HG02870 (cell line): ENCODE data around the gene CHL1.
A peak's percentile ranks its signal among the peaks of the same experiment; 100 is the strongest.

Experiments
- ATAC-seq: cut with Tn5 transposase; IDR thresholded peaks from one replicate; pipeline ENCODE4 v1.9.1; 2021; ENCODE audit warnings: mild to moderate bottlenecking, moderate library complexity; ENCODE audit not compliant: unreplicated experiment

CHL1 gene

DNA sequence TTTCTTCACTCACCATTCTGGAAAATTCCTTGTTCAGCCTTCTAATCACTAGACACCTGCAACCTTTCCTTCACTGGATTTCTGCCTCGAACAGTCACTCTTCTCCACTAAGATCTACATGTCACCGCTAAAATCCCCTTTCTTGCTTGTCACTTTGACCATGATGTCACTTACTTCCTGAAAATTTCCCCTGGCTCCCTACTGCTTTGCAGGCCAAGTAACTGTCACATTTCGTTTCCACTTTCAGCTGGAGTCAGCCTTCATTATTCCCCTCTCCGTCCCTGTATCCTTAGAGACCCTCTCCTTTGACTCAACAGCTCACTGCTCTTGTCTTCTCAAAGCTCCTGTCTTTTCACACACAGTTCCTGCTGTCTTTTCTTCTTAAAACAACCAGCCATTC lies 15.9 kb downstream of the CHL1 start:
- peak; percentile 92 for ATAC-seq

- ATAC-seq = no peak
Measured at GRCh38 chr3:217099-217813, 20.7 kb downstream of the CHL1 start.

DNA sequence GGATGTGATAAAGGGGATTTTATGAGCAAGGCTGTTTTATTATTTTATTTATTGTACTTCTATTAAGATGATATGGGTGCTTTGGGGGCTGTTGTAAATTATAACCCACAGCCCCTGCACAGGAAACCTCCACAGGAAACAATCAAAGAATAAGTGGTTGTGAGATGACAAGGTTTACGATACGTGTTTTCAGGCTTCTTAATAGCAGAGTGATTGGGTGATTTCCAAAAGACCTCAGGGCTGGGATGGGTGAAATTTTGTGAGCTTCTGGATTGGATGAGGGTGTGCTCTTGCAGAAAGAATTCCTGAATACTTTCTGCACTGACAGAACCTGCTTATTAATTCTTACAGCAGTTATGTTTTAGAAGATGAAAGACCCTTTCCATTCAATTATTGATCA lies 21.4 kb downstream of the CHL1 start:
- no peak for ATAC-seq

GRCh38 chr3:228442-229182 lies 32.0 kb downstream of the CHL1 start:
- ATAC-seq = no peak

DNA sequence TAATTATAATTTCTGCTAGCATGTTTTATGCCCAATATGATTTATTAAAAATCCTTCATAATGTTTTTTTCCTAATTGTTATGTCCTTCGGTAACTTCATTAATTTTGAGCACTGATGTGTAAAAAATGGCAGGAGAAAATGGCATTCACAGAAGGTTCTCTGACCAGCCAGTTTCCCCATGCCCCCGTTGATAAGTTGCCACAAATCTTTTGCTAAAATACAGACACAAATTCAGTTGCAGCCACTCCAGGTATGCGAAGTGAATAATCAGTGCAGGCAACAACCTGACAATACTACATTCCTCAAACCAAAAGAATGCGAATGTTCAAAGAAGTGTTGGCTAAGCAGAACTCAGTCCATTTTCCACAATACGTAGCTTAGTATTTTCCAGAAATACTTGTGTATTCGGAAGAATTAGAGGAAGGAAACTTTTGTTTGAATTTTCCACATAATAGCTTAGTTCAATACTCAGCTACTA lies 32.7 kb downstream of the CHL1 start:
- no peak for ATAC-seq

DNA sequence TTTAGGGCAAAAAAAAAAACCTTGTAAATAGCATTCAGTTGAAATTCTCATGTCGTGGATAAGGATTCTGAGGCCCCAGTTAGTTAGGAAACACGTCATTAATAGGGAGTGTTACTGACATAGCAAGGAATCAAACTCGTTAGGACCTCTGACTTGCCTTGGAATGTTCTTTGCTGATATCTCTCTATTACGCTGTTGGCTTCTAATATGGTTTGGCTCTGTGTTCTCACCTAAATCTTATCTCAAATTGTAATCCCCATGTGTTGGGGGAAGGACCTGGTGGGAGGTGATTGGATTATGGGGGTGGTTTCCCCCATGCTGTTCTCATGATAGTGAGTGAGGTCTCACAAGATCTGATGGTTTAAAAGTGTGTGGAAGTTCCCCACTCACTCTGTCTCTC lies 40.3 kb downstream of the CHL1 start:
- ATAC-seq = no peak

- ATAC-seq = no peak
Measured at GRCh38 chr3:242602-243355, 46.2 kb downstream of the CHL1 start.

GRCh38 chr3:243356-243725 lies 46.8 kb downstream of the CHL1 start:
- ATAC-seq = no peak

DNA sequence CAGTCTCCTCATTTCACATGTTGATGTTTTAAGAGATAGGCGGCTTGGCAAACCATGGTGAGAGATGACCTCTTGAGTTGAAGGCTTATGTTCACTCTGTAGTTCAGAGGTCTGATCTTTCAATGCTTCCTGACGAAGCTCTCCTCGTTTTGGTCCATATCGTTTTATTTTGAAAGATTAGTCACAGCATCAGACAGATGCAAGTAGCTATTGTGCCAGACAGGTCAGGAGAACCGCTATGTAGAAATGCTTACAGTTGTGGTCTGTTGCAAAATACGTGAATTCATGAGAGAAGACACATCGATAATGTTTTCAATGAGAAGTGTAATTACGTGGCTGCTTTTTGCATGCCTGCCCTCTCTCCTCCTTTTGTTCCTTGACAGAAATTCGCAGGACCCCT lies 47.5 kb downstream of the CHL1 start:
- ATAC-seq = no peak

GRCh38 chr3:247916-248315 lies 51.4 kb downstream of the CHL1 start:
- ATAC-seq = no peak

- ATAC-seq = no peak
Measured at GRCh38 chr3:248864-249520, 52.4 kb downstream of the CHL1 start.

DNA sequence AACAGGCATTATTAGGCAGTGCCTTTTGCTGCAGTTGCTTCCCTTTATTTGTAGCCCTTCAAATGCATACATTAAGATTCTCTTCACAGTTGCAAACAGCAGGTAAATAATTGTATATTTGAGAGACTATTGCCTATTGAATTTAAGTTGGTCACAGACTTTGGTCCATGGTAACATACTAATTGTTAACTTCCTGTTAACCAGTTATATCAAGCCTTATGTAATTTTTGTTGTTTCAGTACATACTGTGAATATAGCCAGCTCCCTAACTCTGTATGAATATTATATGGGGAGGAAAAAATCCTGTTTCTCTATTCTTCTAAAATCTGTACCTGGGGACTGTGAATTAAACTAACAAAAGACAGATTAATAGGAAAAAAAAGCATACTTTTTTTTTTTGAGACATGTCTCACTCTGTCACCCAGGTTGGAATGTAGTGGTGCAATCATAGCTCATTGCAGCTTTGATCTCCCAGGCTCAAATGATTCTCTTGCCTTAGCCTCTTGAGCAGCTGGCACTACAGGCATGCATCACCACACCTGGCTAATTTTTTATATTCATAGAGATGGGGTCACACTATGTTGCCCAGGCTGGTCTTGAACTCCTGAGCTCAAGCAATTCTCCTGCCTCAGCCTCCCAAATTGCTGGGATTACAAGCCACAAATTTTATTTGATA lies 53.2 kb downstream of the CHL1 start:
- no peak for ATAC-seq

GRCh38 chr3:256501-256900 lies 59.9 kb downstream of the CHL1 start:
- ATAC-seq = no peak

DNA sequence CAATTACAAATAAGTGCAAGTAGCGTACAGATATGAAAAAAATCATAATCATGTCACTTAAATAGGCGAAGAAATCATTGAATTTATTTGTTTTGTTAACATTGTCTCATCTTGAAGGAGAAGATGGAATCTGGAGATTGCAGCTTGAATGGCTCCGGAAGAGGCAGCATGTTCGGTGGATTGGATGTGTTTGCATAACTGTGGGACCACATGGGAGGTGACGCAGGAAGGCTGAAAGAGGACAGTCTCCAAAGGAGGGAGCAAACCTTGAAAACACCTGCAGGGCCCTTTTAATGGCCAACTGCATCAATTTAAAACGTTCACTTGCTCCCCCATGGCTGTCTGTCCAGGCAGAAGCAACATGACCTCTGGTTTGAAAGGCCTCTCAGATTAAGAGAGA lies 61.3 kb downstream of the CHL1 start:
- ATAC-seq = no peak

- no peak for ATAC-seq
Measured at GRCh38 chr3:260898-261297, 64.3 kb downstream of the CHL1 start.

DNA sequence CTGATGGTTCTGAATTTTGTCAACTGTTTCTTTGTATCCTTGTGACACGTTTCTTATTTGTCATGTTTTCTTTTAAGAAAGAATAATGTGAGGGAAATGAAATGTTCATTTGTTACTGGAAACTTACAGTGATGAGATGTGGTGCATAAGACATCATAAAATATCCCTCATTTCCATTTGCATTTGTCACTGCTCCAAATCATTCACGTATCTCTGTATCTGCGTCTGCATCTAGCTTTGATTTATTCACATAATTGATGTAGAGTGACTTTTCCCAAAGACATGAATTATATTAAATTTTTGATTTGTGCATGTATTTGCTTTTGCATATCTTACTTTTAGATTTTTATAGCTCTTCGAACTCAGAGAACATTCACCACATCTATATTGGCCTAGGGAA lies 66.8 kb downstream of the CHL1 start:
- ATAC-seq = no peak

DNA sequence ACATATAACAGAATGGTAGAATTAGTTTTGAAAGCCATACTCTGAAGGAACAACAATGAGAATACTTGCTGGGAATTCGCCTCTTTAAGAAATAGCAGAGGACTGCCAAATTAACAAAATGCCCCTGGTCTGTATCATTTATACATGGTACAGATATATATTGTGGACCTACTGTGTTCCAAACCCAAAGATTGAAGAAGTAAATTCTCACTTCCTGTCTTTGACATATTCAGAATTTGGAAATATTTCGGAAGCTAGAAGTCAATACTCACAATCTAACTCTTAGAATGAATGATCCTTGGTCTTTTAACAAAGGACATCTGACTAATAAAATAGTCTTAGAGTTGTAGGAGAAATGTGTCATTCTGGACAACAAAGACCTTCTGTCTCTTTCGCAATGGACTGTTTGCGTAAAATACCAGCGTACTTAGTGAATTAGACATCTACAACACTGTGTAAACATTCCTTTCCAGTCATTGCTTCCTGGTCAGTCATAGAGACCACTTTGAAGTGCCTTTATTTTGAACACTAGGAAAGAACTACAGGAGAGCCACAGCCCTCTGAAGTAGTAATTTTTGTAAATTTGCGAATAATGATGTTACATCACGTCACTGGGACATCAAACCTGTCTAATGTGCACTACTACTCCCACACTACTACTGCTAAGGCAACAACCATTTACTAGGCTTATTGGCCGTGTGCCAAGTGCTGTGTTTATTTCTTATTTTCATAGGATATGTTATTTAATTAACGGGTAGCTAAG lies 68.0 kb downstream of the CHL1 start:
- ATAC-seq = no peak

DNA sequence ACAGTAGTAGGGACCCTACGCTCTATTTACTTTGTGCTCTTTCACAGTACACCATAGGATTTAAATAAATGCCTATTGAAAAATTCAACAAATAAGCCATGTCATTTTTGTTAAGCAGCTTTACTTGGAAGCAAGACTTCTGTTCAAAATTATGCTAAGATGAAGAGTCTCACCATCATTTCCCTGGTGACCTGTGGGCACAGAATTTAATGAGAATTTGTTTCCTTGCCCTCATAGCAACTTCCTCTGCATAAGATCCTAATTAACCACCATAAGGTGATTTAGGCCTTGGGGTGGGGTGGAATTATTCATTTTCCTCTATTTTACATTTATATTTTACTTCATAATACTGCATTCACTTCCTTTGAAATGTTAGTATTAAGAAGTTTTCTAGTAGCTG lies 70.5 kb downstream of the CHL1 start:
- ATAC-seq = no peak

DNA sequence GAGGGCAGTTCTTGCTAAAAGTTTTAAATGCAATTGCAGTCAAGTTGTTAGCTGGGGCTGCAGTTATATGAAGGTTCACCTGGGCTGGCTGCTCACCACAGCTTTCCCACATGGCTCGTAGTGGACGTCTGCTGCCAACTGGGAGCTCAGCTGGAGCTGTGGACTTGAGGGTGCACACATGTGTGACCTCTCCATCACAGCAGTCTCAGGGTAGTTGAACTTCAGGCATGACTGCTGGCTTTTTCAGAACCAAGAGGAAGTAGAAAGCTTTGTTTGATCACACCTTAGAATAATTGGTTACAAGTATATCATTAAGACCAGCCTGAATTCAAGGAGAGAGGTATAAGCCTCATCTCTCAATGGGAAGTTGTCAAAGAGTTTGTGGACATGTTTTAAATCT lies 74.1 kb downstream of the CHL1 start:
- no peak for ATAC-seq

GRCh38 chr3:274927-275326 lies 78.4 kb downstream of the CHL1 start:
- no peak for ATAC-seq
